ENCODE results near the gene SLC35G6.

DNA sequence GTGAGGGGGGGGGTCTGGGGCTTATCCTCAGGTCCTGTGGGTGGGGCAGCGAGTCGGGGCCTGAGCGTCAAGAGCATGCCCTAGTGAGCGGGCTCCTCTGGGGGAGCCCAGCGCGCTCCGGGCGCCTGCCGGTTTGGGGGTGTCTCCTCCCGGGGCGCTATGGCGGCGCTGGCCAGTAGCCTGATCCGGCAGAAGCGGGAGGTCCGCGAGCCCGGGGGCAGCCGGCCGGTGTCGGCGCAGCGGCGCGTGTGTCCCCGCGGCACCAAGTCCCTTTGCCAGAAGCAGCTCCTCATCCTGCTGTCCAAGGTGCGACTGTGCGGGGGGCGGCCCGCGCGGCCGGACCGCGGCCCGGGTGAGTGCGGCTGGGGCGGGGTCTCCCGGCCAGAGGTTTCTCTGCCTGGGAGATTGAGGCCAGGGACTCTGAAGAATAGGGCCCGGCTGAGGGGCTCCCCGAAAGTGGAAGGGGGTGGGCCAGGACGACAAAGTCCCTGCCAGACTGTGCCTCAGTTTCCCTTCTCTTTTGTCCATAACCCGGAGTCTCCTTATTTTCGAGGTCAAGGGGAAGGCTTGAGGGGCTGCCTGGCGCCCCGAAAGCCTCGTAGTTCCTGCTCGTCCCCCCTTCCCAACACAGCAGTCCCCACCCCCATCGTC lies 41.7 kb upstream of the SLC35G6 start, which contains the start of gene FGF11:
- TF ChIP-seq CTCF (IDR thresholded peaks at IDR 0.05; ENCODE audit: low read depth, low read length, poor library complexity, severe bottlenecking) (no peak), EZH2phosphoT487 (IDR thresholded peaks at IDR 0.05; ENCODE audit: borderline replicate concordance, low read length) (peak; percentile 39; the same call in 1 of the 2 replicates)
